ENCODE measurements around the gene GALNT13.

GALNT13 gene

DNA sequence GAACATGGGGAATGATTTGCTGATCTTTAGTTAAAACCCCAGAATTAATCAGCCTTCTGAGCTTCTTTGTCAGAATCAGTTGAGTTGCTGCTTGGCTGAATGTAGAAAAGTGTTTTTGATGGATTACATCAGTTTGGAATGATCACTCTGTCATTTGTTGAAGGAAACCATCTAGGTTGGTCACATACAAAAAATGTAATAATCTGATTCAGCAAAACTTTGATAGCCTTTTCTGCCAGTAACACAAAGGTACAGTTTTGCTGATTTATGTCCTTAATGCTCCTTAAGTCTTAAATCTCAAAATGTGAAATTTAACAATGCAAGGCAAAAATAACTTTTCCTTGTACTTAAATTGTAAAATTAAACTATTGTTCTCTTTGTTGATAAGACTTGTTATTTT is 74.3 kb downstream of the GALNT13 start:
- DNase-seq = no peak

- DNase-seq = no peak
These were observed 82.0 kb downstream of the GALNT13 start for GRCh38 chr2:153953761-153954160.

- no peak for DNase-seq
These were observed 91.5 kb downstream of the GALNT13 start for GRCh38 chr2:153963256-153963655.

- DNase-seq = no peak
These were observed 95.7 kb downstream of the GALNT13 start for GRCh38 chr2:153967248-153967973.

DNA sequence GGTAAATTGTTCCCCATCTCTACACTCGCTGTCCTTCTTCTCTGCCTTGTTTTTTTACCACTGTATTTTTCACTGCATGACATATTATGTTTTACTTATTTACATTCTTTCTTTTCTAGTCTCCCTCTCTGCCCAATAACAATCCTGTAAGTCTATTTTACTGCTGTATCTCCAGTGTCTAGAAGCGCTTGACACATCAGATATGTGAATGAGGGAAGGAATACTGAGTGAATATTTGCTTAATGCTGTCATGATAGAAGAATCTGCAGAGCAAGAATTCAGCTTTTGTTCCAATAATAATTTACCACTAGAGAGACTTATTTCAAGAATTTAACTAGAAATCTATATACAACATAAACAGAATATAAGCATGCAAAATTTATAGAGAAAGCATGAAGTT is 99.5 kb downstream of the GALNT13 start:
- no peak for DNase-seq

GRCh38 chr2:153971855-153972254 is 100.1 kb downstream of the GALNT13 start:
- DNase-seq = no peak

GRCh38 chr2:153972412-153972811 is 100.7 kb downstream of the GALNT13 start:
- no peak for DNase-seq

DNA sequence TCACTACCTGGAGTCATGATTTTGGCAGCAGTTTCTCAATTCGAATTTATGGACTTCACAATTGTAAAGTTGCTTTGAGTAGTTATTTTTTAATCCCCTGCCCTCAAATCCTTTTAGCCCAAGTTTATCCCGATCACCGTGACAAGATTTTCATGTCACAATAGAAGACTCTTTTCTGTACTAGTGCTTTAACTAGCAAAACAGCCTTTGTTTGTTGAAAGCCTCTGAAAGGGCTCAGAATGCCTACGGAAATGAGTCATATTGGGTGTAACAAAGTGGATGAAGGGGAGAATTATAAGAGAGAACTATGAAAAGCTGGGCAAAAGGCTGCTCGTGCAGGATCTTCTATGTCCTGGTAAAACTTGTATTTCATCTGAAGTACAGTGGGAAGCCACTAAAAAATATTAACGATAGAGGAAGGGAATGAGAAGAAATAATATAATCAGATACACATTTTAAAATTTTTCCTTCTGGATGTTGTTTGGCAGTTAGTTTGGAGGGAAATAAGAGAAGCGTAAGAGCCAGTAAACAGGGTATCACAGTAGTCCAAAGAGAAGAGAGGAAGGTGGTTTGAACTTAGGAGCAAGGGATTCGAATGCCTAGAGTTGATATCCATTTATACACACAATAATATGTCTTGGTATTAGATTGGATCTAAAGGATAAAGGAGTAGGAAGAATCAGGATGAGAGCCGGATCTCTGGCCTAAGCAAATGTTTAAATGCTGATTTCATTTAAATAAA is 114.9 kb downstream of the GALNT13 start:
- no peak for DNase-seq

DNA sequence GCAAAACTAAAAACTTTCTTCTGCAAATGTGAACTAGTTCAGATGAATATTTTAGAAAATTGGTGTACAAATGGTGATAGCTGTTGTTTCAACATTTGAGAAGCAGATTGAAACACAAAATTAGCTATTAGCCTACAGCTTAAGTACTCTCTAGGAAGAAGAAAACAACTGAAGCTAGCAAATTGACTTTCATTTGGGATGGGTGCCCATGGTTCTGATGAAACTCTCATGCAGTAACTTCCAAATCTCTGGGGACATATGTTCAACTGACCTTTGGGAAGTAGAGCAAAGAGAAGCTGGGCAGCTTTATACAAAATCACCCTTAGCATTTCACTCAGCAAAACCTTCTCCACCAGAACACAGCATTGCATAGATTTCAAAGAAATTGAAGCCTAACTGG is 119.0 kb downstream of the GALNT13 start:
- no peak for DNase-seq

DNA sequence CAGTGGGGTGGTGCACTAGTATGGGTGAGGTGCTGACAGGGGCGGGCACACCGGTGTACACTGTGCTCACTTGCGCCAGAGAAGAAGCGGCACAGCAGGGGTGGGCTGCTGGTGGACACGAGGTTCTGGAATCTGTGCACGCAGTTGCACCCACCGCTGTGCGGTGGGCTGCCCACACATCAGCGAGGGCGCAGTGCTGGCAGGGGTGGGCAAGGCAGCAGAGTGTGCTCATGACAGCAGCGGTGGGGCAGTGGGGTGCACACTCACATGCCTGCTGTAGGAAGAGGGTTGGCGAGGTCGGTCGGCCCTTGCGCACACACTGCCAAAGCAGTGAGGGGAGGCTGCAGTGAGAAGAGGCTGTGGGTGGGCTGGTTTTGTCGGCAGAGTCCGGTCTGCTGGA is 141.8 kb downstream of the GALNT13 start:
- no peak for DNase-seq

GRCh38 chr2:154015233-154015632 is 143.5 kb downstream of the GALNT13 start:
- no peak for DNase-seq

DNA sequence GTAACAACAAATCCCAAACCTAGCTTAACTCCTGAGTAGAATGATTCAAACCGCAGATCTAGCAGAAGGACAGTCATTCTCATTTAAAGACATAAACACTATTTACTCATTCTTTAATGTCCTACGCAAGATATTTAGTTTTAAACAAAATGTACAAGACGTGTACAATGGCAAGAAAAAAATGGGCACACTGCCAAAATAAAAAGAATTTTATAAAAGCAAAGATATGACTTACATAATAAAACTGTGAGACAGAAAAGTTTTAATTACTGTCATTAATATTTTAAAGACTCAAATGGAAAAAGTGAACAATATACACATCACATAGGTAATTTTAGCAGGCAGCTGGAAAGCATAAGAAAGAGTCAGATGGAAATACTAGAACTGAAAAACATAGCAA is 157.8 kb downstream of the GALNT13 start:
- DNase-seq = no peak

DNA sequence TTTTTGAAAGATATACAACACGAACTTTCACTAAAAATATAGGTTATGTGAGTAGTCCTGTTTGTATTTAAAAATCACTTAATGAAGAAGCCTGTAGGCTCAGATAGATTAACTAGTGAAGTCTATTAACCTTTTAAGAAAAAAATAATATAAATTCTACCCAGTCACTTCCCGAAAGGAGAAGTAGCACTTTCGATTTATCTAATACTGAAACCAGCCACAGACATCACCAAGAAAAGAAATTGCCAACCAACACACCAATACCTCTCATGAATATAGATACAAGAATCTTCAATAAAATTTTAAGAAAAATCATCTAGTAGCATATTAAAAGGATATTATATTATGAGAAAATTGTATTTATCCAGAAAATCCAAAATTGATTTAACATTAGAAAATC is 160.5 kb downstream of the GALNT13 start:
- DNase-seq = no peak

DNA sequence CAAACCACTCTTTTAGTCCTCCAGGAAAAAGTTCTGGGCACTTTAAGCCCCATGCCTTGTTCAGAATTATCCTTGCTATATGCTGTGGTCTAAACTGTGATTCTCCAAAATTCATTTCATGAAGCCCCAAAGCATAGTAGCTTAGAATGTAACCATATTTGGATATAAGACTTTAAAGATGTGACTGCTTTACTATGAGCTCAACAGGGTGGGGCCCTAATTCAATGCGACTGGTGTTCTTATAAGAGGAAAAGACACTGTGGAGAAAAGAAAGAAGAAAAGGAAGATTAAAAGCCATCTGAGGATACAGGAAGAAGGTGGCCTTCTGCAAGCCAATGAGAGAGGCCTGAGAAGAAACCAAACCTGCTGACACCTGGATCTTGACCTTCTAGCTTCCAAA is 174.8 kb downstream of the GALNT13 start:
- no peak for DNase-seq

- no peak for DNase-seq
These were observed 177.2 kb downstream of the GALNT13 start for GRCh38 chr2:154048905-154049304.

- DNase-seq = no peak
These were observed 177.8 kb downstream of the GALNT13 start for GRCh38 chr2:154049561-154049960.

- DNase-seq = no peak
These were observed 195.4 kb downstream of the GALNT13 start for GRCh38 chr2:154067124-154067523.

DNA sequence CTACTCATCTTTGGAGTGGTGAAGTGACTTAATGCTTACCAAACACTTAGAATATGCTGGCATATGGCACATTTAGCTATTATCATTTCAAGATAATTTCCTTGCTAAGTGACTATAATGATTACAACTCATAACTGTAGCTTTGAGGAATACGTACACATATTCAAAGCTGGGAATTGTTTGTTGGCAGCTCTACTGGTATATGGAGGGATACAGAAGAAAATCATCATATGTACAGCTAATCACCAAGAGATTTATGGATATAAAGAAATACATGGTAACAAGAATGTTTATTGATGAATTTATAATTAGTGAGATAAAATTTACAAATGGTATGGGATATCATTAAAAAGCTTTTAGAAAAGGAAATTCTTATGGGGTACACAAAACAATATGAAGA is 207.2 kb downstream of the GALNT13 start:
- no peak for DNase-seq

DNA sequence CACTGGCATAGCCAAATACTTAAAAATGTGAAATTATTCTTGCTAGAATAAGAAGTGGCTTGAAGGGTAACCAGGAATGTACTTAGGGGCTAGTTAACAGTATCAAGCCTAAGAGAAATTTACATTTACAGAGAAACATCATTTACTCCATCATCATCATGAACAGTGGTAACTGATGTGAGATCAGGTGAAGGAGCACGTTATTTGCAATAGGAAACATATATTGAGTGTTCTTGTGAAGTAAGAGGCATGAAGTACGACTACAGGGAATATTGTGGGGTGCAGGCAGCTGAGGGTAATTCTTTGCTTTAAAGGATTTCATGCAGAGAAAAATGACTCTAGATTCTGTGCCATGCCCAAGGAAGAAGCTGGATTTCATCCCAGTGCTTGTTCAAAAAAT is 220.8 kb downstream of the GALNT13 start:
- no peak for DNase-seq

- DNase-seq = no peak
These were observed 222.1 kb downstream of the GALNT13 start for GRCh38 chr2:154093856-154094255.

GRCh38 chr2:154097833-154098398 is 226.2 kb downstream of the GALNT13 start:
- DNase-seq = no peak

DNA sequence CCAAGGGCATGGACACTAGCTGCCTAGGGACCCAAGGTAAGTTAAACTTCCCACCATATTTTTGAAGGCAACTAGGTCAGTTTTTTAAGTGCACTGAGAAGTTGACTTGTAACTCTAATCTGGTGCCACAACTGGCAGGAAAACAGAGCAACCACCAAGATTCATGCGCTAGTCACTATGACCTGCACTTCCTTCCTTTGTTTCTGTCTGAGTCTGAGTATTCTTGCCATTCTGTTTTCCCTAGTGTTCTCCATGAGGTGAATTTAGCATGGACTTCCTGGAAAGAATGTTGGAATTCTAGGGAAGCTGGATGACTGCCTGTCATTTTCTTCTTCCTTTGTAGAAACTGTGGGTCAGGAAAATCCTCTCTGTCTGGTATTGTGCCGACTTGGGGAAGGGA is 249.0 kb downstream of the GALNT13 start:
- no peak for DNase-seq

DNA sequence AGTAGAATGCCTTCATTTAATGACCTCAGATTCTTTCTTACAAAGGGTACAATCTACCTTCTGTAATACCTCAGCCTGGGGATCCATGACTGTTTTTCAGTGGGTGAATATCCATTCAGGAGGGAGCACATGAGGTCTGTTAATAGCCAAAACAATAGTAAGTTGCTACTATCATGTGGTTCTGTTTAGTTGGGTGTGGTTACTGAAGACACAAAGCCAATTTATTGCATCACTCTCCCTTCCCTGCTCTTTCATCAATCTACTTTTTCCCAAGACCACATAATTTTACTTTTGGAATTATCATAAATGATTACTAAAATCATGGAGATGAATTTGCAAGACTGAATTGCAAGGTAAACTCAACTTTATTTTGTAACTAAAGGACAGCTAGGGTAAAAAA is 254.2 kb downstream of the GALNT13 start:
- DNase-seq = no peak

DNA sequence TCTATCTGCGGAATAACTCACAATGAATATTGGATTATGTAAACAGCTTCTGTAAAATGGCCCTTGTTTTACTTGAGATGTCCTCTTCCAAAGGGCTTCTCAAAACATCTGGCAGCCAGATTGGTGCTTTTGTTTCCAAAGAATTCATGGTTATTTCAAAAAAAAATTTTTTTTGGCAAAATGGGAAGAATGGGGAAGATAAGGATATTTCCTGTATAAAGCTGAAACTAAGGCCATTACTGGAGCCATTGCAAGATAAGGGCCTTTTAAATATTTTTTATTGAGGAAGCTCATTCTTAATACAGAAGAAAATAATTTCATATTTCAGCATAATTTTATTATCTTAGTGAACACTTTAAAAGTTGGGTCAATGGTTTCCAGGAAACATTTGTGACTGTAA is 259.1 kb downstream of the GALNT13 start:
- no peak for DNase-seq
